ENCODE measurements around the gene UCN2.

GRCh38 chr3:48521635-48522034, 41.9 kb downstream of the UCN2 start:
- TF ChIP-seq, protein P1, sequence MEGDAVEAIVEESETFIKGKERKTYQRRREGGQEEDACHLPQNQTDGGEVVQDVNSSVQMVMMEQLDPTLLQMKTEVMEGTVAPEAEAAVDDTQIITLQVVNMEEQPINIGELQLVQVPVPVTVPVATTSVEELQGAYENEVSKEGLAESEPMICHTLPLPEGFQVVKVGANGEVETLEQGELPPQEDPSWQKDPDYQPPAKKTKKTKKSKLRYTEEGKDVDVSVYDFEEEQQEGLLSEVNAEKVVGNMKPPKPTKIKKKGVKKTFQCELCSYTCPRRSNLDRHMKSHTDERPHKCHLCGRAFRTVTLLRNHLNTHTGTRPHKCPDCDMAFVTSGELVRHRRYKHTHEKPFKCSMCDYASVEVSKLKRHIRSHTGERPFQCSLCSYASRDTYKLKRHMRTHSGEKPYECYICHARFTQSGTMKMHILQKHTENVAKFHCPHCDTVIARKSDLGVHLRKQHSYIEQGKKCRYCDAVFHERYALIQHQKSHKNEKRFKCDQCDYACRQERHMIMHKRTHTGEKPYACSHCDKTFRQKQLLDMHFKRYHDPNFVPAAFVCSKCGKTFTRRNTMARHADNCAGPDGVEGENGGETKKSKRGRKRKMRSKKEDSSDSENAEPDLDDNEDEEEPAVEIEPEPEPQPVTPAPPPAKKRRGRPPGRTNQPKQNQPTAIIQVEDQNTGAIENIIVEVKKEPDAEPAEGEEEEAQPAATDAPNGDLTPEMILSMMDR (IDR thresholded peaks at IDR 0.05 in 4 of 5, conservative IDR thresholded peaks at IDR 0.05 in 1 of 5): no peak
- no peak for TF ChIP-seq POLR2A (IDR thresholded peaks at IDR 0.05)
